Measurements from ENCODE around the gene NCR3LG1.

- TF ChIP-seq CTCF (IDR thresholded peaks at IDR 0.05; ENCODE audit: low read depth, low read length, poor library complexity, severe bottlenecking) (no peak), EZH2phosphoT487 (IDR thresholded peaks at IDR 0.05; ENCODE audit: borderline replicate concordance, low read length) (no peak)
These were observed 1.6 kb downstream of the NCR3LG1 start for GRCh38 chr11:17352950-17353820.
